Hair follicular keratinocyte (primary cell): ENCODE results near the gene TRH. TPM values are rescaled to one million over a fixed set of nuclear protein-coding genes. Genes with fewer than 3 reads are reported as not detected.

Experiments used
- total RNA-seq: library from RNA; depleted of rRNA; stranded (reverse); fragments of >200 nt; gene quantifications from 2 replicates; pipeline ENCODE4 v1.2.3, GENCODE V29; 2015

Gene TRH
- total RNA-seq: not detected in 2 replicates

GRCh38 chr3:129974564-129974832 is at the start of gene TRH:
TRH (plus strand) TSS chr3:129974720; CDS start chr3:129975817, 1,097 bp downstream.

Other genes with a start within 250 kb of the TRH start
- 16.1 and 18.2 TPM in 2 replicates for gene TMCC1, start 81.0 kb upstream of the TRH start, total RNA-seq
- gene ALG1L2, start 107.1 kb downstream of the TRH start, total RNA-seq: not detected in 2 replicates